Neuronal stem cell (in vitro differentiated cells): Measurements from ENCODE around the gene USP13.
"Not testable (repeated sequence)": the region's sequence is repeated elsewhere in the genome, so short reads cannot be mapped to it uniquely, and the experiment has no call there.

Source experiments
- DNase-seq: peaks from one replicate; pipeline ENCODE4 v3.0.0-alpha.2; 2013; ENCODE audit warnings: low spot score
- H2AFZ ChIP-seq: one replicate; pipeline ENCODE4 v1.6.1; 2013; ENCODE audit warnings: mild to moderate bottlenecking, low read length, inconsistent platforms
- H2AK5ac ChIP-seq: 2 replicates; pipeline ENCODE4 v1.6.1; 2013; ENCODE audit warnings: low read depth, mild to moderate bottlenecking, inconsistent platforms, low read length, moderate library complexity, mixed read lengths
- H2BK120ac ChIP-seq: 2 replicates; pipeline ENCODE4 v1.6.1; 2013; ENCODE audit warnings: low read depth, mild to moderate bottlenecking, inconsistent platforms, low read length, moderate library complexity, mixed read lengths
- H2BK12ac ChIP-seq: one replicate; pipeline ENCODE4 v1.6.1; 2013; ENCODE audit warnings: low read length, inconsistent platforms
- H2BK15ac ChIP-seq: 2 replicates; pipeline ENCODE4 v1.6.1; 2013; ENCODE audit warnings: mild to moderate bottlenecking, low read length, inconsistent platforms, mixed read lengths
- H2BK5ac ChIP-seq: one replicate; pipeline ENCODE4 v1.6.1; 2013; ENCODE audit warnings: inconsistent platforms, mild to moderate bottlenecking, low read length, moderate library complexity
- H3K14ac ChIP-seq: one replicate; pipeline ENCODE4 v1.6.1; 2013; ENCODE audit warnings: low read length, inconsistent platforms
- H3K18ac ChIP-seq: 2 replicates; pipeline ENCODE4 v1.6.1; 2013; ENCODE audit warnings: low read length, inconsistent platforms
- H3K23ac ChIP-seq: 2 replicates; pipeline ENCODE4 v1.6.1; 2013; ENCODE audit warnings: low read depth, mild to moderate bottlenecking, mixed read lengths, low read length, inconsistent platforms; ENCODE audit not compliant: poor library complexity
- H3K27ac ChIP-seq: replicated peaks from 3 replicates; pipeline ENCODE4 v1.5.1; 2013; ENCODE audit warnings: low read length, inconsistent platforms
- H3K27me3 ChIP-seq, 3 experiments: 2 replicates each; pipeline ENCODE4 v1.6.1; 2013; ENCODE audit warnings: low read length in 3 of 3, mild to moderate bottlenecking in 2 of 3, inconsistent platforms in 1 of 3, low read depth in 1 of 3, mixed read lengths in 1 of 3, moderate library complexity in 1 of 3; ENCODE audit not compliant: control insufficient read depth in 3 of 3, insufficient read depth in 3 of 3
- H3K36me3 ChIP-seq, 2 donors: replicated peaks in 1 of 2; 2 replicates each; pipeline ENCODE4 v1.6.1; 2013; ENCODE audit warnings: low read length in 2 of 2; ENCODE audit not compliant: control insufficient read depth in 2 of 2, insufficient read depth in 2 of 2
- H3K4ac ChIP-seq: 2 replicates; pipeline ENCODE4 v1.6.1; 2013; ENCODE audit warnings: inconsistent platforms, mild to moderate bottlenecking, low read length, moderate library complexity
- H3K4me1 ChIP-seq, 2 donors: 1 replicate in 1 of 2; 2 replicates in 1 of 2; pipeline ENCODE4 v1.6.1; 2013; ENCODE audit warnings: low read length in 2 of 2, low read depth in 1 of 2; ENCODE audit not compliant: control insufficient read depth in 2 of 2, insufficient read depth in 1 of 2
- H3K4me2 ChIP-seq: one replicate; pipeline ENCODE4 v1.6.1; 2013; ENCODE audit warnings: mild to moderate bottlenecking, low read length, inconsistent platforms; ENCODE audit not compliant: insufficient read depth, poor library complexity, severe bottlenecking
- H3K4me3 ChIP-seq, 2 donors: 2 replicates each; pipeline ENCODE4 v1.5.1; 2013; ENCODE audit warnings: low read length in 2 of 2, mild to moderate bottlenecking in 2 of 2, inconsistent platforms in 1 of 2, moderate library complexity in 1 of 2
- H3K79me1 ChIP-seq: one replicate; pipeline ENCODE4 v1.6.1; 2013; ENCODE audit warnings: low read depth, mild to moderate bottlenecking, inconsistent platforms, low read length, moderate library complexity
- H3K9ac ChIP-seq: one replicate; pipeline ENCODE4 v1.6.1; 2013; ENCODE audit warnings: mild to moderate bottlenecking, low read depth, low read length, inconsistent platforms; ENCODE audit not compliant: poor library complexity
- H3K9me3 ChIP-seq, 2 donors: replicated peaks in 1 of 2; 2 replicates each; pipeline versions ENCODE3 to v1.6.1; 2013; ENCODE audit warnings: low read length in 2 of 2, mild to moderate bottlenecking in 2 of 2, inconsistent platforms in 1 of 2, low read depth in 1 of 2, mixed read lengths in 1 of 2, moderate library complexity in 1 of 2; ENCODE audit not compliant: control insufficient read depth in 2 of 2, insufficient read depth in 1 of 2
- H4K8ac ChIP-seq: one replicate; pipeline ENCODE4 v1.6.1; 2013; ENCODE audit warnings: low read depth, mild to moderate bottlenecking, inconsistent platforms, low read length, moderate library complexity
- H4K91ac ChIP-seq: one replicate; pipeline ENCODE4 v1.6.1; 2013; ENCODE audit warnings: low read length, low read depth, mild to moderate bottlenecking, inconsistent platforms; ENCODE audit not compliant: poor library complexity
- WGBS, 2 donors: extraction: QIAGEN DNeasy Blood & Tissue Kit; methylation state at CpG; one replicate each; pipeline ENCODE4 v1.1.7; 2013; ENCODE audit warnings: missing lambda C conversion rate in 2 of 2, mixed read lengths in 1 of 2; ENCODE audit not compliant: insufficient read length in 2 of 2, insufficient replicate concordance in 1 of 2; ENCODE audit errors: extremely low coverage in 2 of 2; 5-methylcytosine and 5-hydroxymethylcytosine counted together

The USP13 gene

DNA sequence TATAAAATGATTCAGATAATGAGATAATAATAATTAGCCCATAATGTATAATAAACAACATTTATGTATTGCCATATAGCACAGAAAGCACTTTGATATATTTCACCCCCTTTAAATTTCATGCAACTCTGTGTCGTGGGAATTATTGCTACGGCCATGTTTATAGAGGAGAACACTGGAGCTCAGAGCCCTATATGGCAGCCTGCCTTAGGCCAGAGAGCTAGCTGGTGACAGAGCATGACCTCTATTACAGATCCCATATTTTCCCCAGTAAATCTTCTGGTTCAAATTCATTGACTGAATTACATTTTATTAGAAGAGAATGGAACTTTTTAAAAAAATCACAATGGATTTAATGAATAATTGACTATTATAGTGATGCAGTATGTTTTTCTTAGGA, 25.0 kb downstream of the USP13 start:
- WGBS, 2 donors: no CpG with 5 or more reads among the region's 2 CpGs
- Histone ChIP-seq H3K4me1 (no peaks in the 10 kb centered on the region), H3K79me1 (peaks cover 5% of the 10 kb centered on the region), H3K4me2 (no peak overlapping the region), H3K4me3 (no peak overlapping the region), H3K27ac (no peak overlapping the region), H2BK15ac (no peak overlapping the region), H3K9me3 (no peaks in the 10 kb centered on the region), H4K8ac (no peak overlapping the region), H2BK120ac (no peak overlapping the region), H2BK5ac (no peak overlapping the region), H3K23ac (no peak overlapping the region), H3K36me3 (peaks cover 0 to 12% of the 10 kb centered on the region in 2 donors), H3K4ac (no peak overlapping the region), H2AFZ (no peak overlapping the region), H3K14ac (no peak overlapping the region), H2BK12ac (no peak overlapping the region), H2AK5ac (no peak overlapping the region), H3K27me3 (no peaks in the 10 kb centered on the region), H3K18ac (no peak overlapping the region), H4K91ac (no peak overlapping the region), H3K9ac (no peak overlapping the region)
- DNase-seq: no peak

- peaks cover 0 to 5% of the 10 kb centered on the region in 2 donors for H3K9me3 ChIP-seq
- no peak overlapping the region for H3K14ac ChIP-seq
- no peak overlapping the region for H2BK120ac ChIP-seq
- no peak overlapping the region for H2BK12ac ChIP-seq
- H4K91ac ChIP-seq: no peak overlapping the region
- no CpG with 5 or more reads among the region's 21 CpGs for WGBS, 2 donors
- H3K4me3 ChIP-seq: no peak overlapping the region
- no peak overlapping the region for H3K4ac ChIP-seq
- no peak overlapping the region for H2AFZ ChIP-seq
- no peak overlapping the region for H3K27ac ChIP-seq
- no peak overlapping the region for H2BK15ac ChIP-seq
- no peak overlapping the region for H3K9ac ChIP-seq
- H3K4me2 ChIP-seq: no peak overlapping the region
- no peaks in the 10 kb centered on the region for H3K4me1 ChIP-seq
- H3K23ac ChIP-seq: no peak overlapping the region
- peaks cover 1% of the 10 kb centered on the region for H3K79me1 ChIP-seq
- H4K8ac ChIP-seq: no peak overlapping the region
- no peaks in the 10 kb centered on the region for H3K27me3 ChIP-seq
- no peak overlapping the region for H2BK5ac ChIP-seq
- no peak overlapping the region for H2AK5ac ChIP-seq
- DNase-seq: no peak
- H3K36me3 ChIP-seq: peaks cover 3 to 47% of the 10 kb centered on the region in 2 donors
- no peak overlapping the region for H3K18ac ChIP-seq
Observed at GRCh38 chr3:179681492-179682263, 28.8 kb downstream of the USP13 start.

DNA sequence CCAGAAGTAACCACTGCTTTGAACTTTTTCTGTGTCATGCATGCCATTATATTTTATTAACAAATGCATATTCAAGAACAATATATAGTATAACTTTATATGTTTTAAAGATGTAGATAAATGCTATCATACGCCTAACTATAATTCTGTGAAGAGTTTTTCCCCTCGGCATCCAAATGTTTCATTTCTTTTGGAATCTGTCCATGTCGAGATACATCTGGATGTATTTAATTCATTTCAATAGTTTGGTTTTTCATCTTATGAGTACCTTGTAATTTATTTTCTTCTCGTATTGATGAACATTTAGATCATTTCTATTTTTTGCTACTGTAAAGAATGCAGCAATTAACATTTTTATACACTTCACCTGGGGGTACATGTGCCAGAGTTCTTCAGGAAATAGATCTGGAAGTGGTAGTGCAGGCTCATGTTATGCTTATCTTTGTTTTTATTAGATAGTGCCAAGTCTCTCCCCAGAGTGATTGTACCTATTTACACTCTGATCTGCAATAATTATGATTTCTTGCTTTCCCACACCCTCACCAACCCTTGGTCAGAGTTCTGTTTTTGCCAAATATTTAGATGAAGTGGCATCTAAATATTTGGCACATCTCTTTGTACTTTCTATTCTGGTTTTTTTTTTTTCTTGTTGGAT, 29.7 kb downstream of the USP13 start:
- Histone ChIP-seq H2AK5ac (no peak overlapping the region), H3K9ac (no peak overlapping the region), H3K27ac (no peak overlapping the region), H3K4me3 (no peak overlapping the region), H2BK120ac (no peak overlapping the region), H3K27me3 (no peaks in the 10 kb centered on the region), H2BK15ac (no peak overlapping the region), H4K8ac (no peak overlapping the region), H3K4me2 (no peak overlapping the region), H3K79me1 (no peaks in the 10 kb centered on the region), H3K18ac (no peak overlapping the region), H3K36me3 (peaks cover 3 to 53% of the 10 kb centered on the region in 2 donors), H2AFZ (no peak overlapping the region), H2BK12ac (no peak overlapping the region), H3K4me1 (no peaks in the 10 kb centered on the region), H3K14ac (no peak overlapping the region), H4K91ac (no peak overlapping the region), H3K4ac (no peak overlapping the region), H3K23ac (no peak overlapping the region), H2BK5ac (no peak overlapping the region), H3K9me3 (peaks cover 0 to 5% of the 10 kb centered on the region in 2 donors)
- no CpG with 5 or more reads among the region's 4 CpGs for WGBS, 2 donors
- no peak for DNase-seq

GRCh38 chr3:179683286-179683685, 30.4 kb downstream of the USP13 start:
- not testable (repeated sequence) for H3K9ac ChIP-seq, H2BK5ac ChIP-seq, H2BK12ac ChIP-seq, H3K4me1 ChIP-seq, H4K91ac ChIP-seq, DNase-seq, H3K4me3 ChIP-seq, H3K79me1 ChIP-seq, H3K4me2 ChIP-seq, H3K23ac ChIP-seq, H2BK15ac ChIP-seq, H2AFZ ChIP-seq, H3K4ac ChIP-seq, H2AK5ac ChIP-seq, H3K9me3 ChIP-seq, H3K27me3 ChIP-seq, H3K18ac ChIP-seq, H3K27ac ChIP-seq, H4K8ac ChIP-seq, H2BK120ac ChIP-seq, H3K14ac ChIP-seq
- H3K36me3 ChIP-seq: peaks cover 5 to 60% of the 10 kb centered on the region in 2 donors
- WGBS, 2 donors: 100% methylated on average over 1 of the region's 5 CpGs; no CpG with 5 or more reads in 1 of the 2 donors
